Activated naive CD4-positive, alpha-beta T cell treated with anti-CD3 and anti-CD28 coated beads, Interleukin-2, amount 10 ng/mL, durations not matched to agents 7 days and 5 days (primary cell): ENCODE data around the gene SUPT4H1.

Source experiments
- CTCF ChIA-PET: fragments of 350-600 bp; sonication (Branson Sonifier 250); formaldehyde crosslinking; loops from one replicate; lab custom pipeline; 2021; ENCODE audit warnings: antibody characterized with exemption; lab: Charles Lee
- DNase-seq: peaks from one replicate; pipeline ENCODE4 v3.0.0-alpha.2; 2020
- H3K27ac Mint-ChIP-seq: one replicate; pipeline ENCODE4 v1.8.0; 2021; ENCODE audit warnings: mild to moderate bottlenecking, moderate library complexity, mixed read lengths
- H3K27me3 Mint-ChIP-seq: one replicate; pipeline ENCODE4 v1.8.0; 2021; ENCODE audit warnings: mild to moderate bottlenecking, mixed read lengths
- H3K36me3 Mint-ChIP-seq: one replicate; pipeline ENCODE4 v1.8.0; 2021; ENCODE audit warnings: mixed read lengths
- H3K4me1 Mint-ChIP-seq: one replicate; pipeline ENCODE4 v1.8.0; 2021; ENCODE audit warnings: mixed read lengths
- H3K4me3 Mint-ChIP-seq: one replicate; pipeline ENCODE4 v1.8.0; 2021; ENCODE audit warnings: mild to moderate bottlenecking, moderate library complexity, mixed read lengths
- H3K9me3 Mint-ChIP-seq: one replicate; pipeline ENCODE4 v1.8.0; 2021; ENCODE audit warnings: mixed read lengths

The SUPT4H1 gene

GRCh38 chr17:58307468-58308172 lies 44.4 kb downstream of the SUPT4H1 start:
- Mint-ChIP-seq H3K4me1 (no peaks in the 10 kb centered on the region), H3K9me3 (no peaks in the 10 kb centered on the region), H3K36me3 (peaks cover 19% of the 10 kb centered on the region), H3K4me3 (no peak overlapping the region), H3K27ac (no peak overlapping the region), H3K27me3 (no peaks in the 10 kb centered on the region)
- CTCF ChIA-PET: interaction anchor here (1.4 to 2.3 kb wide), 3 partner anchors 10 to 110 kb away, joined by 4 to 9 read pairs (median 7); partner anchors contain the start of gene RNF43
- DNase-seq: no peak

DNA sequence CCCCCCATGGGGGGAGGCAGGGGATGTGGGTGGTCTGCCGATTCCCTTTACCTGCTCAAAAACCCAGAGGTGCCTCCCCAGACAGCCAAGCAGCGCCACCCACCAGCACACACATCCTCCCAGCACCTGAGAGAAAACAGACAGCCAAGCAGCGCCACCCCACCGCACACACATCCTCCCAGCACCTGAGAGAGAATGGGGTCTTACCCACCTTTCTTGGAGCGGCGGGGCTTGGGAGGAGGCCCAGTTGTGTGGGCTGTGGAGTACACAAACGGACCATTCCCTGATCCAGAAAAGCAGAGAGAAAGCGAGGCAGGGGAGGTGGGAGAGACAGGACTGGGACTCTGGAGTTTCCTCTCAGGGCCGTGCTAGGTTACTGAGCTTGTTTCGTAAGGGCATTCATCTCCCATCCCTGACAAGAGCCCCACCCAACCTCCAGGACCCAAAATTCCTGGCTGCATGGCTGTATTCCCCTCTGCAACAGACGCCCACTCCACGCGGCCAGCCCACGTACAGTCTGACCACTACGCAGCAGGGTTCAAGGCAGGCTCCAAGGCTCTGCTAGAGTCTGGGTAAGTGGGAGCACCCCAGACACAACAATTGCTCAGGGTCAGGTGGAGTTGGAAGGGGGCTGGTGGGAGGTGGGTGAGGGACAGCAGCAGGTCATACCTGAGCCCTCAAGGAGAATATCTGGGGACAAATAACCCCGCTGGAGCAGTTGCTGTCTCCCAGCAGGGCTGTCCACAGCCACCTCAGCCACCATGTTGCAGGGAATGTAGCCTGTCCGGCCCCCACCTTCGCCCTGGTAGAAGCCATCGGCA lies 45.7 kb downstream of the SUPT4H1 start:
- Mint-ChIP-seq H3K27ac (no peak overlapping the region), H3K36me3 (peaks cover 17% of the 10 kb centered on the region), H3K27me3 (no peaks in the 10 kb centered on the region), H3K4me3 (no peak overlapping the region), H3K9me3 (no peaks in the 10 kb centered on the region), H3K4me1 (no peaks in the 10 kb centered on the region)
- CTCF ChIA-PET: interaction anchor here (2.3 to 3.4 kb wide), 3 partner anchors 10 to 111 kb away, joined by 7 to 29 read pairs (median 23); partner anchors contain the start of gene RNF43
- no peak for DNase-seq

GRCh38 chr17:58305626-58306025 lies 46.4 kb downstream of the SUPT4H1 start:
- Mint-ChIP-seq H3K4me1 (no peaks in the 10 kb centered on the region), H3K27ac (no peak overlapping the region), H3K4me3 (no peak overlapping the region), H3K36me3 (peaks cover 17% of the 10 kb centered on the region), H3K27me3 (no peaks in the 10 kb centered on the region), H3K9me3 (no peaks in the 10 kb centered on the region)
- CTCF ChIA-PET: interaction anchor here (1.0 to 3.4 kb wide), 10 partner anchors 11 to 162 kb away, joined by 3 to 29 read pairs (median 6); partner anchors contain the start of gene RNF43
- DNase-seq: no peak

GRCh38 chr17:58304750-58305486 lies 47.1 kb downstream of the SUPT4H1 start:
- DNase-seq: no peak
- Mint-ChIP-seq H3K27ac (no peak overlapping the region), H3K36me3 (peaks cover 16% of the 10 kb centered on the region), H3K4me3 (no peak overlapping the region), H3K4me1 (no peaks in the 10 kb centered on the region), H3K27me3 (no peaks in the 10 kb centered on the region), H3K9me3 (no peaks in the 10 kb centered on the region)
- CTCF ChIA-PET: interaction anchor here (0.6 to 3.4 kb wide), 18 partner anchors 11 to 654 kb away, joined by 3 to 29 read pairs (median 4); partner anchors contain the start of gene RNF43

GRCh38 chr17:58303971-58304749 lies 47.8 kb downstream of the SUPT4H1 start:
- Mint-ChIP-seq H3K27ac (no peak overlapping the region), H3K4me1 (no peaks in the 10 kb centered on the region), H3K9me3 (no peaks in the 10 kb centered on the region), H3K36me3 (peaks cover 13% of the 10 kb centered on the region), H3K27me3 (no peaks in the 10 kb centered on the region), H3K4me3 (no peak overlapping the region)
- CTCF ChIA-PET: interaction anchor here (0.5 to 3.4 kb wide), 18 partner anchors 10 to 163 kb away, joined by 3 to 29 read pairs (median 5); partner anchors contain the start of gene RNF43
- DNase-seq: peak; percentile 72

GRCh38 chr17:58302919-58303585 lies 48.9 kb downstream of the SUPT4H1 start:
- H3K27ac Mint-ChIP-seq: no peak overlapping the region
- no peak for DNase-seq
- H3K4me3 Mint-ChIP-seq: no peak overlapping the region
- CTCF ChIA-PET: interaction anchor here (1.0 to 3.4 kb wide), 10 partner anchors 9 to 144 kb away, joined by 3 to 23 read pairs (median 8); partner anchors contain the start of gene RNF43
- no peaks in the 10 kb centered on the region for H3K4me1 Mint-ChIP-seq
- peaks cover 4% of the 10 kb centered on the region for H3K27me3 Mint-ChIP-seq
- peaks cover 12% of the 10 kb centered on the region for H3K36me3 Mint-ChIP-seq
- no peaks in the 10 kb centered on the region for H3K9me3 Mint-ChIP-seq

GRCh38 chr17:58302171-58302918 lies 49.7 kb downstream of the SUPT4H1 start:
- Mint-ChIP-seq H3K27ac (no peak overlapping the region), H3K27me3 (peaks cover 7% of the 10 kb centered on the region), H3K9me3 (no peaks in the 10 kb centered on the region), H3K36me3 (peaks cover 10% of the 10 kb centered on the region), H3K4me1 (no peaks in the 10 kb centered on the region), H3K4me3 (no peak overlapping the region)
- no peak for DNase-seq
- CTCF ChIA-PET: interaction anchor here (1.0 to 3.4 kb wide), 4 partner anchors 42 to 115 kb away, joined by 3 to 18 read pairs (median 4); partner anchors contain the start of gene RNF43

GRCh38 chr17:58301504-58302150 lies 50.4 kb downstream of the SUPT4H1 start:
- CTCF ChIA-PET: interaction anchor here (1.3 kb wide), 1 partner anchor 102 kb away, joined by 3 read pairs; no protein-coding TSS in a partner anchor
- Mint-ChIP-seq H3K36me3 (peaks cover 5% of the 10 kb centered on the region), H3K4me3 (no peak overlapping the region), H3K9me3 (no peaks in the 10 kb centered on the region), H3K27ac (no peak overlapping the region), H3K4me1 (no peaks in the 10 kb centered on the region), H3K27me3 (peaks cover 7% of the 10 kb centered on the region)
- no peak for DNase-seq

DNA sequence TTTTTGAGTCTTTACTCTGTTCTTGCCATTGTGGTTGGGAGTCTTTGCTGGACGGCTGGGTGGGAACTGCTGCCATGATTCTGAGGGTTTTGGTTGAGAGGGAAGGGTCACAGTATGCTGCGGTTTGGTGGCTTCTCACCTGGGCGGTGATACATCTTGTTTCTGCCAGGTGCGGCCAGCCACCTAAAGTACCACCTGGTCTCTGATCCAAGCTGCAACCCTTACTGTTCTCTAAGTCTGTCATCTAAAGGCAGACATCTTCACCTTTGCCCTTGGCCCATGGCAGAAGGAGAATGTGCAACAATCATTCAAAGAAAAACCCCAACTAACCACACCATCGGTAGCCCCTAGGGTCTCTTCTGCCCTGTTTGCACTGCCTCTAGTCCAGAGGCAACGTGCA lies 51.7 kb downstream of the SUPT4H1 start:
- no peak for DNase-seq
- CTCF ChIA-PET: interaction anchor here (1.2 kb wide), 2 partner anchors 8 to 17 kb away, joined by 3 to 6 read pairs; no protein-coding TSS in a partner anchor
- Mint-ChIP-seq H3K9me3 (no peaks in the 10 kb centered on the region), H3K27ac (no peak overlapping the region), H3K4me3 (no peak overlapping the region), H3K36me3 (peaks cover 5% of the 10 kb centered on the region), H3K27me3 (peaks cover 7% of the 10 kb centered on the region), H3K4me1 (no peaks in the 10 kb centered on the region)
